H1 (cell line): ENCODE measurements around the gene ATF7IP. TPM values are rescaled to one million over a fixed set of nuclear protein-coding genes. Genes with fewer than 3 reads are reported as not detected.

ENCODE experiments used
- CTCF ChIA-PET: fragments of 300-600 bp; sonication (Branson Sonifier 250); formaldehyde crosslinking; loops from one replicate; lab custom pipeline; 2021; ENCODE audit not compliant: partially characterized antibody; lab: Charles Lee
- POLR2A ChIA-PET: fragments of 300-600 bp; sonication (Branson Sonifier 250); formaldehyde crosslinking; loops from one replicate; lab custom pipeline; 2021; ENCODE audit warnings: inconsistent platforms; ENCODE audit not compliant: partially characterized antibody; lab: Charles Lee
- DNase-seq, 2 experiments: peaks; one replicate each; pipeline versions ENCODE4 v3.0.0 to v3.0.0-alpha.2; 2010 to 2022; ENCODE audit warnings: low spot score in 2 of 2, low read depth in 1 of 2, mixed read lengths in 1 of 2
- FAIRE-seq: peaks from 2 replicates; lab custom pipeline; 2011; peaks lifted over from hg19 to GRCh38; lab: Jason Lieb, UNC
- H2AFZ ChIP-seq: 2 replicates; pipeline ENCODE4 v1.8.1; 2012; ENCODE audit warnings: low read length, inconsistent platforms
- H2AK5ac ChIP-seq: 2 replicates; pipeline ENCODE4 v1.6.1; 2013; ENCODE audit warnings: low read depth, low read length
- H2BK120ac ChIP-seq: replicated peaks from 2 replicates; pipeline ENCODE3; 2013; ENCODE audit warnings: low read depth, low read length, inconsistent platforms
- H2BK12ac ChIP-seq: 2 replicates; pipeline ENCODE4 v1.6.1; 2013; ENCODE audit warnings: low read depth, low read length
- H2BK15ac ChIP-seq: 2 replicates; pipeline ENCODE4 v1.6.1; 2013; ENCODE audit warnings: low read length
- H2BK20ac ChIP-seq: 2 replicates; pipeline ENCODE4 v1.6.1; 2013; ENCODE audit warnings: low read length
- H2BK5ac ChIP-seq: 2 replicates; pipeline ENCODE4 v1.6.1; 2013; ENCODE audit warnings: low read depth, low read length
- H3K14ac ChIP-seq: 2 replicates; pipeline ENCODE4 v1.6.1; 2013; ENCODE audit warnings: inconsistent platforms; ENCODE audit not compliant: insufficient read length
- H3K18ac ChIP-seq: 2 replicates; pipeline ENCODE4 v1.6.1; 2013; ENCODE audit warnings: low read length; ENCODE audit errors: extremely low read depth
- H3K23ac ChIP-seq: 2 replicates; pipeline ENCODE4 v1.6.1; 2013; ENCODE audit warnings: inconsistent platforms; ENCODE audit not compliant: insufficient read length
- H3K23me2 ChIP-seq: 2 replicates; pipeline ENCODE4 v1.6.1; 2013; ENCODE audit warnings: low read depth, low read length
- H3K27ac ChIP-seq: 2 replicates; pipeline ENCODE4 v1.6.1; 2011; ENCODE audit warnings: low read depth, low read length, inconsistent platforms
- H3K27me3 ChIP-seq, 4 experiments: replicated peaks in 1 of 4; 1 replicate in 1 of 4; 2 replicates in 3 of 4; pipeline versions ENCODE4 v1.6.1 to v1.8.1; 2011 to 2013; ENCODE audit warnings: low read length in 3 of 4, mild to moderate bottlenecking in 3 of 4, inconsistent platforms in 2 of 4, mixed read lengths in 2 of 4, moderate library complexity in 1 of 4; ENCODE audit not compliant: control insufficient read depth in 3 of 4, insufficient read depth in 3 of 4; ENCODE audit errors: extremely low read depth in 1 of 4
- H3K36me3 ChIP-seq, 4 experiments: 2 replicates each; pipeline versions ENCODE4 v1.6.1 to v1.8.1; 2011 to 2013; ENCODE audit warnings: mild to moderate bottlenecking in 4 of 4, low read length in 3 of 4, moderate library complexity in 2 of 4, control low read depth in 1 of 4, inconsistent platforms in 1 of 4; ENCODE audit not compliant: insufficient read depth in 4 of 4, control insufficient read depth in 2 of 4
- H3K4ac ChIP-seq: replicated peaks from 2 replicates; pipeline ENCODE3; 2013; ENCODE audit warnings: low read length, low read depth, mixed read lengths, inconsistent platforms; ENCODE audit not compliant: insufficient read length
- H3K4me1 ChIP-seq, 4 experiments: replicated peaks in 1 of 4; 1 replicate in 1 of 4; 2 replicates in 3 of 4; pipeline versions ENCODE4 v1.6.1 to v1.8.1; 2011 to 2013; ENCODE audit warnings: low read length in 3 of 4, inconsistent platforms in 2 of 4, mixed read lengths in 1 of 4; ENCODE audit not compliant: insufficient read depth in 4 of 4, control insufficient read depth in 3 of 4
- H3K4me2 ChIP-seq, 2 experiments: 2 replicates each; pipeline versions ENCODE4 v1.6.1 to v1.8.1; 2011 to 2013; ENCODE audit warnings: low read depth in 2 of 2, low read length in 2 of 2, control low read depth in 1 of 2, inconsistent platforms in 1 of 2, mild to moderate bottlenecking in 1 of 2; ENCODE audit not compliant: insufficient read depth in 1 of 2
- H3K4me3 ChIP-seq, 4 experiments: fragments of 200-600, 300-600 bp in 1 of 4; sonication (generic), shearing (Covaris generic), sonication (Bioruptor Twin) in 1 of 4; 2 replicates each; pipeline versions ENCODE4 v1.5.1 to v1.8.1; 2011 to 2016; ENCODE audit warnings: low read length in 4 of 4, low read depth in 3 of 4, control low read depth in 2 of 4, inconsistent platforms in 2 of 4, mild to moderate bottlenecking in 2 of 4, mixed read lengths in 1 of 4, moderate library complexity in 1 of 4; ENCODE audit not compliant: insufficient read depth in 2 of 4; ENCODE audit errors: extremely low read depth in 1 of 4
- H3K56ac ChIP-seq: replicated peaks from 2 replicates; pipeline ENCODE3; 2013; ENCODE audit warnings: low read depth, mild to moderate bottlenecking, mixed read lengths, low read length, inconsistent platforms; ENCODE audit not compliant: insufficient read length
- H3K79me1 ChIP-seq: 2 replicates; pipeline ENCODE4 v1.6.1; 2013; ENCODE audit warnings: low read depth, low read length, control low read depth
- H3K79me2 ChIP-seq, 2 experiments: 2 replicates each; pipeline versions ENCODE4 v1.6.1 to v1.8.1; 2012 to 2013; ENCODE audit warnings: low read length in 2 of 2, mild to moderate bottlenecking in 2 of 2, inconsistent platforms in 1 of 2; ENCODE audit not compliant: insufficient read depth in 2 of 2, control insufficient read depth in 1 of 2
- H3K9ac ChIP-seq, 4 experiments: replicated peaks in 1 of 4; 1 replicate in 1 of 4; 2 replicates in 3 of 4; pipeline versions ENCODE4 v1.6.1 to v1.8.1; 2011 to 2013; ENCODE audit warnings: low read depth in 3 of 4, low read length in 3 of 4, control low read depth in 2 of 4, mild to moderate bottlenecking in 2 of 4, moderate library complexity in 2 of 4, inconsistent platforms in 1 of 4; ENCODE audit errors: extremely low read depth in 1 of 4
- H3K9me3 ChIP-seq, 2 experiments: 2 replicates each; pipeline versions ENCODE4 v1.6.1 to v1.8.1; 2012 to 2013; ENCODE audit warnings: mild to moderate bottlenecking in 2 of 2, moderate library complexity in 2 of 2, control low read depth in 1 of 2, inconsistent platforms in 1 of 2, low read depth in 1 of 2, low read length in 1 of 2, mixed read lengths in 1 of 2; ENCODE audit not compliant: insufficient read depth in 2 of 2
- H4K20me1 ChIP-seq, 2 experiments: replicated peaks in 1 of 2; 2 replicates each; pipeline versions ENCODE3 to v1.8.1; 2011 to 2013; ENCODE audit warnings: inconsistent platforms in 2 of 2, low read length in 2 of 2, mild to moderate bottlenecking in 1 of 2; ENCODE audit not compliant: insufficient read depth in 2 of 2, control insufficient read depth in 1 of 2
- H4K5ac ChIP-seq: 2 replicates; pipeline ENCODE4 v1.6.1; 2013; ENCODE audit warnings: low read length, low read depth, mixed read lengths, inconsistent platforms; ENCODE audit not compliant: insufficient read length
- H4K8ac ChIP-seq: 2 replicates; pipeline ENCODE4 v1.8.0; 2013; ENCODE audit warnings: mild to moderate bottlenecking, moderate library complexity, low read length, inconsistent platforms; ENCODE audit not compliant: insufficient read depth; ENCODE audit errors: extremely low read depth
- H4K91ac ChIP-seq: replicated peaks from 2 replicates; pipeline ENCODE3; 2013; ENCODE audit warnings: low read length, mixed read lengths, inconsistent platforms; ENCODE audit not compliant: insufficient read length
- CEBPB ChIP-seq: IDR thresholded peaks from 2 replicates; pipeline ENCODE4 v1.6.1; 2012; ENCODE audit warnings: low read depth, low read length
- EP300 ChIP-seq, 2 experiments: IDR thresholded peaks; 1 replicate in 1 of 2; 2 replicates in 1 of 2; pipeline ENCODE4 v1.6.1; 2011 to 2012; ENCODE audit warnings: low read depth in 2 of 2, low read length in 2 of 2, mild to moderate bottlenecking in 2 of 2, borderline replicate concordance in 1 of 2, inconsistent platforms in 1 of 2, moderate library complexity in 1 of 2
- WGBS, 2 experiments: shearing (Covaris generic) in 1 of 2; methylation state at CpG; one replicate each; pipeline versions ENCODE4 v1.1.6 to v1.1.7; 2013 to 2015; ENCODE audit warnings: low lambda C conversion rate in 2 of 2, mixed read lengths in 2 of 2, inconsistent platforms in 1 of 2, low coverage in 1 of 2, missing lambda C conversion rate in 1 of 2; ENCODE audit not compliant: insufficient replicate concordance in 2 of 2, insufficient coverage in 1 of 2, insufficient read length in 1 of 2; ENCODE audit errors: extremely low coverage in 1 of 2, missing lambda C conversion rate in 1 of 2; 5-methylcytosine and 5-hydroxymethylcytosine counted together
- polyA plus RNA-seq, 7 experiments: library from polyadenylated mRNA; depleted of rRNA in 3 of 7; stranded (reverse) in 5 of 7; unstranded in 2 of 7; fragments of >200 nt in 5 of 7; fragments of 200-250 nt in 2 of 7; gene quantifications; 1 replicate in 5 of 7; 2 replicates in 1 of 7; 4 replicates in 1 of 7; pipeline versions ENCODE4 v1.2.1 to v1.2.3, GENCODE V29; 2011 to 2013; ENCODE audit warnings: missing spikeins in 2 of 7, mixed read lengths in 2 of 7
- total RNA-seq: library from RNA; stranded (reverse); fragmentation: NEBNext Ultra II Directional; extraction: Animal tissue kit (Norgen Biotek cat#: 25700); gene quantifications from 2 replicates; pipeline ENCODE4 v1.2.1, GENCODE V29; 2021

The ATF7IP gene
- total and polyA plus RNA-seq, 2 of the 8 experiments (the other 6 are each of a cell fraction or from before 2014, with no cell fraction given) = 34.2 to 148 TPM

DNA sequence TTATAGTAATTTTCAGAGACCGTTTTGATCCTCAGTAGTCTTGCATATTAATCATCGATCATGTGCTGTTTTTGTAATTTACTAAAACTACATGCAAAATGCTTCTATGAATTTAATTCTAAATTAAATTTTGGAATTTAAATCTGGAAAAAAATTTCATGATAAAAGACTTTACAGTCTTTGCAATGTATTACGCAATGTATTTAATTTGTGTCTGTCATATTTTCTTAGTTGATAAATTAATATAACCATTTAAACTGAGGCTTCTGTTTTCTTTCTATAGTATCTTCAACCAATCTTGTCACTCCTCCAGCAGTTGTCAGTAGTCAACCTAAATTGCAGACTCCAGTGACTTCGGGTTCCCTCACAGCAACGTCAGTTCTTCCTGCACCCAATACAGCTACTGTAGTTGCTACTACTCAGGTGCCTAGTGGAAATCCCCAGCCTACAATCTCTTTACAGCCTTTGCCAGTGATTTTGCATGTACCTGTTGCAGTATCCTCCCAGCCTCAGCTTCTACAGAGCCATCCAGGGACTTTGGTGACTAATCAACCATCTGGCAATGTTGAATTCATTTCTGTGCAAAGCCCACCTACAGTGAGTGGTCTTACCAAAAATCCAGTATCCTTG lies 94.8 kb downstream of the ATF7IP start:
- POLR2A ChIA-PET = no interaction called here
- Histone ChIP-seq H4K8ac (no peak overlapping the region), H3K23ac (no peak overlapping the region), H2AK5ac (no peak overlapping the region), H3K27ac (no peak overlapping the region), H4K20me1 (no peaks in the 10 kb centered on the region), H2BK12ac (no peak overlapping the region), H3K18ac (no peak overlapping the region), H3K56ac (no peak overlapping the region), H3K4me1 (peaks cover 0 to 5% (median 0%) of the 10 kb centered on the region in 4 experiments; a peak in 2 of 7 replicates), H4K5ac (no peak overlapping the region), H2BK15ac (no peak overlapping the region), H3K36me3 (peaks cover 3 to 72% (median 15%) of the 10 kb centered on the region in 4 experiments), H4K91ac (no peak overlapping the region), H3K4me3 (no peak overlapping the region), H3K79me2 (peaks cover 3 to 45% of the 10 kb centered on the region in 2 experiments; a peak in 2 of 4 replicates), H3K4ac (no peak overlapping the region), H2AFZ (no peak overlapping the region), H2BK120ac (no peak overlapping the region), H3K4me2 (no peak overlapping the region), H3K9ac (no peak overlapping the region), H2BK5ac (no peak overlapping the region), H3K9me3 (no peaks in the 10 kb centered on the region), H3K27me3 (no peaks in the 10 kb centered on the region), H3K79me1 (no peaks in the 10 kb centered on the region), H3K23me2 (no peaks in the 10 kb centered on the region; the same call in 1 of the 2 replicates), H2BK20ac (no peak overlapping the region), H3K14ac (no peak overlapping the region)
- TF ChIP-seq CEBPB (peak; percentile 82; the same call in 1 of the 2 replicates), EP300 (IDR thresholded peaks at IDR 0.05; ENCODE audit: borderline replicate concordance in 1 of 2, low read depth in 2 of 2, low read length in 2 of 2) (no peak)
- DNase-seq (no peak), FAIRE-seq (no peak)
- WGBS, 2 experiments = 91% methylated on average over 5 of the region's 5 CpGs; no CpG with 5 or more reads in 1 of the 2 experiments
- CTCF ChIA-PET = interaction anchor here (0.5 kb wide), 1 partner anchor 29 kb away, joined by 3 read pairs; no protein-coding TSS in a partner anchor
